Measurements from ENCODE around the gene PTGS2. TPM values are rescaled to one million over a fixed set of nuclear protein-coding genes. Genes with fewer than 3 reads are reported as not detected.
"Not testable (repeated sequence)": the region's sequence is repeated elsewhere in the genome, so short reads cannot be mapped to it uniquely, and the experiment has no call there.

PTGS2 gene
- total RNA-seq, 1 donor from 2014 or later, result 5.4 TPM

- DNase-seq, result no peak
These were observed 9.7 kb downstream of the PTGS2 start for GRCh38 chr1:186670297-186671135.

GRCh38 chr1:186669784-186670183 is 10.4 kb downstream of the PTGS2 start:
- not testable (repeated sequence) for DNase-seq

- DNase-seq, result not testable (repeated sequence)
These were observed 16.0 kb downstream of the PTGS2 start for GRCh38 chr1:186664217-186664616.

GRCh38 chr1:186662752-186663151 is 17.5 kb downstream of the PTGS2 start:
- DNase-seq, result no peak

- DNase-seq, result no peak
These were observed 20.3 kb downstream of the PTGS2 start for GRCh38 chr1:186659890-186660341.

GRCh38 chr1:186658999-186659398 is 21.2 kb downstream of the PTGS2 start:
- no peak for DNase-seq

- no peak for DNase-seq
These were observed 22.7 kb downstream of the PTGS2 start for GRCh38 chr1:186657481-186657880.

- DNase-seq, result no peak
These were observed 24.3 kb downstream of the PTGS2 start for GRCh38 chr1:186655876-186656275.

GRCh38 chr1:186654741-186655140 is 25.5 kb downstream of the PTGS2 start:
- no peak for DNase-seq

GRCh38 chr1:186653312-186653711 is 26.9 kb downstream of the PTGS2 start:
- no peak for DNase-seq

GRCh38 chr1:186648613-186649012 is 31.6 kb downstream of the PTGS2 start:
- no peak for DNase-seq

- not testable (repeated sequence) for DNase-seq
These were observed 32.2 kb downstream of the PTGS2 start for GRCh38 chr1:186647985-186648384.

GRCh38 chr1:186643614-186644013 is 36.6 kb downstream of the PTGS2 start:
- no peak for DNase-seq

GRCh38 chr1:186637567-186637966 is 42.7 kb downstream of the PTGS2 start:
- DNase-seq, result not testable (repeated sequence)

- no peak for DNase-seq
These were observed 43.4 kb downstream of the PTGS2 start for GRCh38 chr1:186636786-186637185.

GRCh38 chr1:186634511-186634910 is 45.7 kb downstream of the PTGS2 start:
- no peak for DNase-seq

GRCh38 chr1:186633116-186633515 is 47.1 kb downstream of the PTGS2 start:
- no peak for DNase-seq

- DNase-seq, result no peak
These were observed 50.9 kb downstream of the PTGS2 start for GRCh38 chr1:186629341-186629740.

GRCh38 chr1:186628910-186629309 is 51.3 kb downstream of the PTGS2 start:
- no peak for DNase-seq

GRCh38 chr1:186627019-186627418 is 53.2 kb downstream of the PTGS2 start:
- no peak for DNase-seq

GRCh38 chr1:186626356-186626932 is 53.8 kb downstream of the PTGS2 start:
- DNase-seq, result no peak

- DNase-seq, result no peak
These were observed 56.7 kb downstream of the PTGS2 start for GRCh38 chr1:186623551-186623950.
